ENCODE data around the gene C10orf120. TPM values are rescaled to one million over a fixed set of nuclear protein-coding genes. Genes with fewer than 3 reads are reported as not detected.

Gene C10orf120
- total RNA-seq, 1 donor from 2014 or later: not detected

- DNase-seq: peak; percentile 67
Observed at GRCh38 chr10:122703483-122704448, 4.1 kb upstream of the C10orf120 start.

GRCh38 chr10:122702275-122702674 is 2.6 kb upstream of the C10orf120 start:
- DNase-seq: no peak

- no peak for DNase-seq
Observed at GRCh38 chr10:122701652-122702051, 2.0 kb upstream of the C10orf120 start.

DNA sequence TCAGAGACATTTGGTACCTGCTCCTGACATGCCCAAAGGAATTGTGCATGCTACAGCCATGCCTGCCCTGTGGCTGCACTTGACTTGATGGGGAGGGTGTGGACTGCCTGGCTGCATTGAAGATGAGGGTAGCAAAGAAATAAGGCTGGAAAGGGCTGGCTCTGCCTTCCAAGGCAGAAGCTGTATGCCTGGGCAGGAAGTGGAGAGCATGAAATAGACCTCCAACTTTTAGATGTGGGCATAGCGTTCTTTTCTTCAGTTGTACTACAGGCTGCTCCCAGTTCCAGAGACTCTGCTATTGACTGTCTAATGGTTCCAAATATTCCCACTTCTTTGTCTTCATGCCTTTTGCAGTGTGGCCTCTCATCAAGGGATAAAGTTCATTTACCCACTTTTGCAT is 3.0 kb downstream of the C10orf120 start:
- no peak for DNase-seq

GRCh38 chr10:122692744-122693143 is 6.9 kb downstream of the C10orf120 start:
- no peak for DNase-seq

GRCh38 chr10:122689146-122689820 is 10.4 kb downstream of the C10orf120 start:
- DNase-seq: no peak

DNA sequence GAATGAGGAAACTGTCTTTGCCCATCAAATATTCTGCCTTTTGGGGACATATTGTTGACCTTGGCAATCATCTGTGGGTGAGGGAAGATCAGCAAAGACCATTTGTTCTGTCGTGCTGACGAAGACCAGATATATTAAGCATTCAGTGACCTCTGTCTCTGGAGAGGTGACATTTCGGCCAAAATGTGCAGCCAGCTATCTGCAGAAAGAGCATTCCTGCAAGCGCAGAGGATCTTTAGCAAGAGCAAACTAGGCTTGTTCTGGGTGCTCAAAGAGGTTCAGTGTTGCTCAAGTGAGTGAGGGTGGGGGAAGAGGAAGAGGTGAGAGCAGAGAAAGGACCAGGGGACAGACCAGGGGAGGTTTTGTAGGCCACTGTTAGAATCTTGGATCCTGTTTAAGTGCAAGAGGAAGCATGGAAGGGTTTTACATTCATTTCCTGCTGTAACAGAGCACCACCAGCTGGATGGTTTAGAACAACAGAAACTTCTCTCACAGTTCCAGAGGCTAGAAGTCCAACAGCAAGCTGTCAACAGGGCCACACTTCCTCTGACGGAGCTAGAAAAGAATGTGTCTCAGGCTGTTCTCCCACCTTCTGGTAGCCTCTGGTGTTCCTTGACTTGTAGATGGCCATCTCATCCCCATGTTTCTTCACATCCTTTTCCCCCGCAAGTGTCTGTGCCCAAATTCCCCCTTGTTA is 11.2 kb downstream of the C10orf120 start:
- DNase-seq: peak; percentile 22

GRCh38 chr10:122682522-122682921 is 17.1 kb downstream of the C10orf120 start:
- no peak for DNase-seq

- DNase-seq: no peak
Observed at GRCh38 chr10:122678266-122678665, 21.4 kb downstream of the C10orf120 start.

DNA sequence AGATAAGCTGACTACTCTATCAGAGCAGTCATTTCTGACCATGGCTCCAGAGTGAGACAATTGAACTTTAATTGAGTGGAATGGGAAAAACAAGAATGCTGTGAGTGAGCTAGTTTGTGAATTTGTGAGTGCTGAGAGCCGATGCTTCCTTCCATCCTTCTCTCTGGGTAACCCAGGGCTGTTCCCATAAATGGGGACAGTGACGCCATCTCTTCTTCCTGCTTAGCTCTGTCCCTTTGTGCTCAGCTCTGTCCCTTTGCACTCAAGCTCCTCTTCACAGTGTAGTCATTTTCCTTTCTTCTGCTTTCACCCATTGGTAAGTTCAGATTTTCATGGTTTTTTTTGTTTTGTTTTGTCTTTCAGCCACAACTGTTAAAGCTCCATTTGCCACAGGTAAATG is 24.4 kb downstream of the C10orf120 start:
- DNase-seq: no peak

DNA sequence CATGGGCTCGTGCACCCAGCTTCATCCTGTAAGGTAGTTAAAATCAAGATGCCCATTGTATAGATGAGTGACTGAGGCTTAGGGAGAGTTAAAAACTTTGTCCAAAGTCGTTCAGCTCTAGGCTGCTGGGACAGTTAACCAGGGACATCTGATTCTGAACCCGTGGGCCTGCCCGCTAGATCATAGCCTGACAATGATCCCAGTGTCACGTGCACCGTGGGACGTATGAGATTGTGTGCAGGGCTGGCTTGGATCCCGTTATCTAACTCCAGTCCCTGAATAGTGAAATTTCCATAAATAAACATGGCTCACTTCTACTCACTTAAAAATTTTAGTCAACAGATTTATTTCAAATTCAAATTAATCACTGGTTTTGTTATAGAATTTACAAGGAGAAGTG is 24.9 kb downstream of the C10orf120 start:
- DNase-seq: no peak

- DNase-seq: no peak
Observed at GRCh38 chr10:122673731-122674130, 25.9 kb downstream of the C10orf120 start.

GRCh38 chr10:122673269-122673668 is 26.4 kb downstream of the C10orf120 start:
- no peak for DNase-seq

DNA sequence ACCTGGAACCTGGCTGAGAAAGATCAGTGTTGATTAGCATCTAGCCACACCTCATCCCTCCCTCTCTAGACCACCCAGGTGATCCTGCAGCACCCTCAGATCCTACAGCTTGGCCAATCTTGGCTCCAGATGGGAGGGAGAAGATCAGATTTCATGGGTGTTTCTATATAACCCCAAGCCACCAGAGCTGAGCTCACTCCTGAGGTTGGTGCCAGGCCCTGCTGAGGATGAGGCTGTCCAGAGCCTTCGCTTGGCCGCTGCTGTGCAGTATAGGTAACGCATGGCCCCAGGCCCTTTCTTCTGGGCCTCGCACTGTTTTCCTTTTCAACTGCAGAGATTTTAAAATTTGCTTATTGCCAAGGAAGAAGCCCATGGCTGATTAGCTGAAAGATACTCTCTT is 27.0 kb downstream of the C10orf120 start:
- peak; percentile 50 for DNase-seq

DNA sequence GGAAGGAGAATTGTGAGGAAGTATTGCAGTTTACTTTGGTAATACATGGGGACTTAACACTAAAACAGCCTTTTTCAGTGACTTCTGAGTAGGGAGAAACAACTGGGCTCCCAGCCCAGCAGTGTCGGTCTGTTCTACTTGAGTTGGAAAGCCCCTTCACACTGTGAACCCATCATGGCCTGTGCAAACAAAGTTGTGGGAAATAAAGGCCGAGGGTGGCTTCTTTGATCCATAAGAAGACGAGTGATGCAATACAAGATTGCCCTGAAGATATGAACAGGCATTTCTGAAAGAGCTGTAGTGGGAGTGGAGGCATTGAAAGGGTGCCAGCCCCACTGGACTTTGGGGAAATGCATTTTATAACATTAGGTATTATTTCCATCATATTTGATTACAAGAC is 28.3 kb downstream of the C10orf120 start:
- no peak for DNase-seq

GRCh38 chr10:122669842-122670241 is 29.8 kb downstream of the C10orf120 start:
- DNase-seq: no peak

DNA sequence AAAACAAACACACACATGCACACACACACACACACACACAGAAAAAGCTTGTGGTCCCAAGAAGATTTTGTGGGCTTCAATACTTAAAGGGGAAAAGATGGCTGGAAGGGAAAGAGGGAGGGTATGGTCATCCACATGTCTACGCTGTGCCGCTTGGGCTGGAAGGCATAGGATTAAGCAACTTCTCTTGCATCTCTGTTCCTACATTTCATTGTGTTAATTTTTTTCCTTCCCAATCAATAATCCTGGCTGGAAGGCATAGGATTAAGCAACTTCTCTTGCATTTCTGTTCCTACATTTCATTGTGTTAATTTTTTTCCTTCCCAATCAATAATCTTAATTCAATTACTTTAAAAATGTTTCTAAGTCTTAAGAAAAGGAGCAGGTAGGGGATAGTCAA is 30.6 kb downstream of the C10orf120 start:
- DNase-seq: no peak

DNA sequence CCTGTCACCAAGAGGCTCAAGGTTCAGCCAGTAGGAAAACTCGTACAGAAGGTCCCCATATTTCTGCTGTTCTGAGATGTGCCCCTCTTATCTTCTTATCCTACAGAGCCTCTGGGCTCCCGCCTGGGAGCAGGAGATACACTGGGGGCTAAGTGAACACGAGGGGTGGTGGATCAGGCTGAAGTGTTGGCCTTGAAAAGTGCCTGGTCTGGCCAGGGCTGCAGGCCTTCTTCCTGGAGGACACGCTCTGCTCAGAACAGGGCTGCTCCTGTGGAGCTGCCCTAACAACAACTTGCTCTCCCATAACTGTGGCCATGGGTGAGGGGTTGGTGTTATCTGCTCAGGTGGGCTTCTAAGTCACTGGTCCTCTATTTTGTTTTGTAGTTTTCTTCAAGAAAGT is 33.7 kb downstream of the C10orf120 start:
- no peak for DNase-seq

GRCh38 chr10:122665329-122665860 is 34.3 kb downstream of the C10orf120 start:
- DNase-seq: no peak

GRCh38 chr10:122664501-122664900 is 35.1 kb downstream of the C10orf120 start:
- no peak for DNase-seq

DNA sequence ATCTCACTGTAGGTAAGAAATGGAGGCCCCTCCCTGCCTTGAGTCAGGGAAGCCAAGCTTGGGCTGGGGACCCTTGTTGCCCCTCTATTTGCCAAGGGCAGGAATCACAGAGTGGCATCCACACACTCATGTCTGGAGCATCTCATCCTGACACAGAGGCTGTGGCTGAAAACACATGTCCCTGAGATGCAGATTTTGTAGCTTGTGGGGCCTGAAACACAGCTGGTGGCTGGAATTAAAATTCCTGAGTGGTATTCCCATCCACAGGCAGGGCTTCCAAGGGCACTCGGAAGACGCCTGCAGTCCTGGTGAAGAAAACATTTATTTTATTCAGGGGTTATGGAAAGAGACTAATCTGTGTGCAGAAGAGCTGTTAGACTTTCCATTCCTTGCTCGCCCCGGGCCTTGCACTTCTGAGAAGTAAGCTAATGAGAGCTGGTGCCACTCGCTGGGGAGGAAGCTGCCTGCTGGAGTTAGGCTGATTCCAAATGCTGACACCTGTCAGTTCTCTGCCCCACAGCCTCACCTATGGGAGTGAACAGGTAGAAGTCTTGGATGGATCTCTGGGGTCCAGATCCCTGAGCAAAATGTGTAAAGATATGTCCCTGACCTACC is 36.0 kb downstream of the C10orf120 start:
- DNase-seq: no peak

DNA sequence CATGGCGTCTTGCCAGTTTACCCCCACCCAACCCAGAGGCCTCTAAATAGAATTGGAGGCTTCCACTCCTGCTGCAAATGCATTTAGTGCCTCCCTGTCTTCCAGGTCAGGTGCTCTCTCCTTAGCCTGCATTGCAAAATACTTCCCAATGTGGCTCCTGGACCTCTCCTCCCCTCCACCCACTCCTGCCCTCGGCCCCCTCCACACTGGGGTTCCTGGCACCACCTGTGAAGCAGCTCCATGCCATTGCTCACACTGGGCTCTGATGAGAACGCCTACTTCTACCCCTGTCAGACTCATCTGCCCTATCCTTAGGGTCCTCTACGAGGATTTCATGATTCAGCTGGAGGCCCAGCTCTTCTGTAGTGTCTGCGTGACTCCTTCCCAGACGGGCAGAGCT is 37.4 kb downstream of the C10orf120 start:
- DNase-seq: no peak

Data from tongue (tissue), 2 donors.